ENCODE measurements around the gene MCF2L. TPM values are rescaled to one million over a fixed set of nuclear protein-coding genes. Genes with fewer than 3 reads are reported as not detected.

The MCF2L gene
- total RNA-seq, 4 donors from 2014 or later, result 10.2 to 25.4 (median 16.9) TPM

DNA sequence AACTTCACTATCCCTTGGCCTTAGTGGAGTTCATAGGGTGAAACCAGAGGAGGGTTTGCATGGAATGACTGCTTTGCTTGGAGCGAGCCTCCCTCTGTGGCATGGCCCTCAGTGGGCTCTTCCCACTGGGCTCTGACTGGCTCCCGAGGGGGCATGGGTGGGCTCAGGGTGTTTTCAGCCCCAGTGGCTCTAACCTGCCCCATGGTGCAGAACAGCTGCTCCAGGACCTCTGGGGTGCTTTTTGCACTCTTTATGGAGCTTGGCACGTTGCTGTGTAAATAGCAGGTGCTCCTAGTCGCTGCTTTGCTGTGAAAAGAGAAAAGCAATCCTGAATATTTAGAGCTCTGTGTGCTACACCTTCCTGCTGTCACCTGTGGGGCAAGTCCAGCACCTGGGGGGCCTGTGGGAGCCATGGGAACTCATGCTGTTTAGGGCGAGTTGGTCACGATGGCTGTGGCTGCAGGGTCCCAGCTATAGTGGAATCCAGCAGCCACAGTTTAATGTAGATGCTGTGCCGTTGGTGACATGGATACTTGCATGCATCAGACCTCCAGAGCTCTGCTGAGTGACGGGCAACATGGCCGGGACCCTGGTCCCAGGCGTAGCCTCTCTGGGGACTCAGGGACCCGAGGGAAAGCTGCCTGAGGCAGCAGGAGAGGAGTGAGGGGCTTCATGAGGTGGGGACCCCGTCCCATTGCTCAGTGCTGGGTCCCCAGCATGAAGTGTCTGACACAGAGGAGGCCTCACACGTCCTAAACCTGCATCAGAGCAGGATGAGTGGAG, 14.3 kb upstream of the MCF2L start:
- intact Hi-C loops (cut with DNase I), result no loop called here
- TF ChIP-seq, protein P1, sequence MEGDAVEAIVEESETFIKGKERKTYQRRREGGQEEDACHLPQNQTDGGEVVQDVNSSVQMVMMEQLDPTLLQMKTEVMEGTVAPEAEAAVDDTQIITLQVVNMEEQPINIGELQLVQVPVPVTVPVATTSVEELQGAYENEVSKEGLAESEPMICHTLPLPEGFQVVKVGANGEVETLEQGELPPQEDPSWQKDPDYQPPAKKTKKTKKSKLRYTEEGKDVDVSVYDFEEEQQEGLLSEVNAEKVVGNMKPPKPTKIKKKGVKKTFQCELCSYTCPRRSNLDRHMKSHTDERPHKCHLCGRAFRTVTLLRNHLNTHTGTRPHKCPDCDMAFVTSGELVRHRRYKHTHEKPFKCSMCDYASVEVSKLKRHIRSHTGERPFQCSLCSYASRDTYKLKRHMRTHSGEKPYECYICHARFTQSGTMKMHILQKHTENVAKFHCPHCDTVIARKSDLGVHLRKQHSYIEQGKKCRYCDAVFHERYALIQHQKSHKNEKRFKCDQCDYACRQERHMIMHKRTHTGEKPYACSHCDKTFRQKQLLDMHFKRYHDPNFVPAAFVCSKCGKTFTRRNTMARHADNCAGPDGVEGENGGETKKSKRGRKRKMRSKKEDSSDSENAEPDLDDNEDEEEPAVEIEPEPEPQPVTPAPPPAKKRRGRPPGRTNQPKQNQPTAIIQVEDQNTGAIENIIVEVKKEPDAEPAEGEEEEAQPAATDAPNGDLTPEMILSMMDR (IDR thresholded peaks at IDR 0.05), result no peak
- no peak for TF ChIP-seq POLR2A (IDR thresholded peaks at IDR 0.05)
- Histone ChIP-seq H3K27ac (no peak overlapping the region), H3K36me3 (no peaks in the 10 kb centered on the region), H3K9me3 (no peaks in the 10 kb centered on the region), H3K4me1 (peaks cover 0 to 6% (median 0%) of the 10 kb centered on the region in 3 donors), H3K4me3 (no peak overlapping the region), H3K27me3 (peaks cover 0 to 40% (median 0%) of the 10 kb centered on the region in 4 donors)
- WGBS, 2 donors, result 66 to 90% methylated on average over 4 to 6 of the region's 13 CpGs
- no peak for DNase-seq

DNA sequence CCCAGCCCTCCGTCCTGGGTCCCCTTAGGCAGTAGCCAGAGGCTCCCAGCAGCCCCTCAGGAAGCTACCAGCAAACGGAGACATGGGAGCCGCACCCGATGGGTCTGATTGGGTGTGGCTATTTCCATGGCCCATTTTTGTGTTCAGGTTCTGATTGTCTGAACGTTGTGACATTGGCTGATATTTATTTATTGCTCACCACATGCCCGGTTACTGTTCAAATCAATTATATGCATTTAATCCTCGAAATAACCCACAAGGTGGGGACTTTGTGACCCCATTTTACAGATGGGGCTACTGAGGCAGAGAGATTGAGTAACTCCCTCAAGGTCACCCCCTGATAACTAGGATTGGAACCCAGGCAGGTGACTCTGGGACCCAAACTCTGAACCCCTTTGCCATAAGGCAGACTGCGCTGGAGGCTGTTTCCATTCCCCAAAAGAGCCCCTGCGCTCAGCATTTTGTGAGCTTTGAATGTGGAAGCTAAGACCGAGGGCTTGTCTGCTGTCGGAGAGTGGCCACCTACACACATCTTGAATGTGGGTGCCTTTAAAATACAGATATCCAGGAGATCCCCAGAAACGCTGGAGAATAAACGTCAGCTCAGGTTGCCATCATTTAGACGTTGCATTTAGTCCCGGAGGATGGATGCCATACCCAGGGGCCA, 13.6 kb upstream of the MCF2L start:
- TF ChIP-seq POLR2A (IDR thresholded peaks at IDR 0.05), result no peak
- TF ChIP-seq, protein P1 (IDR thresholded peaks at IDR 0.05), result no peak
- H3K27me3 ChIP-seq, result peaks cover 0 to 33% (median 0%) of the 10 kb centered on the region in 4 donors
- H3K27ac ChIP-seq, result no peak overlapping the region
- no peak overlapping the region for H3K4me3 ChIP-seq
- H3K9me3 ChIP-seq, result no peaks in the 10 kb centered on the region
- intact Hi-C loops (cut with DNase I), result no loop called here
- WGBS, 2 donors, result 69 to 76% methylated on average over 11 to 14 of the region's 15 CpGs
- no peaks in the 10 kb centered on the region for H3K36me3 ChIP-seq
- DNase-seq, result no peak
- peaks cover 0 to 10% (median 0%) of the 10 kb centered on the region in 3 donors for H3K4me1 ChIP-seq

DNA sequence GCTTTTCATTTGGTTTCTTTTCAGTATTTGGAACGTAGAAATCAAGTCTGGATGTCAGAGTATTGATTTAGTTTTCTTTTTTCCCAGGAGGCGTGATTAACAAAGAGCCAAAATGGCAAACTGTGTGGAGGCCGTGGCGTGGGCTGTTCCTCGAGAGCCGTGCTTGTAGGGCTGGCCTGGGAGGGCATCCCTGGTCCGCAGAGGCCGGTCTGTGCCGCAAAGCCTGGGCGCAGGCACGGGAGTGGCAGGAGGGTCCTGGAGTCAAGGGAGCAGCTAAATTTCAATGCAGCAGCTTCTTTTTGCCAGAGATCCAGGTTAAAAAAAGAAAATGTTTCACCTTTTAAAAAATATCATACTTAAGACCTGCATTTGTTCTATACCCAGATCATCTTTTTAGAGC, 13.1 kb upstream of the MCF2L start:
- Histone ChIP-seq H3K36me3 (no peaks in the 10 kb centered on the region), H3K27ac (no peak overlapping the region), H3K27me3 (peaks cover 0 to 31% (median 0%) of the 10 kb centered on the region in 4 donors), H3K9me3 (no peaks in the 10 kb centered on the region), H3K4me1 (peaks cover 0 to 10% (median 0%) of the 10 kb centered on the region in 3 donors), H3K4me3 (no peak overlapping the region)
- intact Hi-C loops (cut with DNase I), result no loop called here
- no peak for DNase-seq
- TF ChIP-seq, protein P1 (IDR thresholded peaks at IDR 0.05), result no peak
- TF ChIP-seq POLR2A (IDR thresholded peaks at IDR 0.05), result no peak
- WGBS, 2 donors, result 73 to 89% methylated on average over 11 of the region's 11 CpGs

DNA sequence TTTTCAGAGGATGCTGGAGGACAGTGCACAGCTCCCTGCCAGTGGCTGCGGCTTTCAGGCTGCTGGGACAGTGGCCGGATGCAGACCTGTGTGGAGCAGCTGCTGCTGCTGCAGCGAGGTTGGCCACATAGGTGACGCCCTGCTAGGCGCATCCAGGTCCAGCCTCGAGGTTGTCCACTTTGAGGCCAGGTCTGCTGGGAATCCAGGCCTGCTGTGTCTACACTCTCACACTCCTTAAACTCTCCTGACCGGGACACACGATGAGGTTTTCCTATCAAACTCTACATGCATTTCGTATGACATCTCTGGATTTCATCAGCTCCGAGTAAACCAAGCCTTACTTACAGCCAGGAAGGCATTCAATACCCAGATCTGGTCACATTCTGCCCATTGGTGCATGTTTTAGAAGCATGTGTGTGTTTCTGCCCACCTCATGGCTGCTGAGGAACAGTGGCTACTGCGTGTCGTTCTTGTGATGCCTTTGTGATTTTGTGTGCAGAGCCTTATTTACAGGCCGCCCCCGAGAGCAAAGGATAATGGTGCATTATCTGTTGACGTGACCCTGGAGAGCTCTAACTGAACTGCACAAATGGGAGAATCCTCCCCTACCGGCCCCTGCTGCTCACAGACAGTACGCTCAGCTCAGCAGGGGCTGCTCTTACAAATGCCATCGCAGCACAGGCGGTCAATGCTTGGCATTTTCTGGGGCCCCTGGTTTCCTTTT, 12.3 kb upstream of the MCF2L start:
- Histone ChIP-seq H3K4me3 (no peak overlapping the region), H3K4me1 (peaks cover 0 to 10% (median 0%) of the 10 kb centered on the region in 3 donors), H3K36me3 (no peaks in the 10 kb centered on the region), H3K9me3 (no peaks in the 10 kb centered on the region), H3K27ac (no peak overlapping the region), H3K27me3 (peaks cover 0 to 27% (median 0%) of the 10 kb centered on the region in 4 donors)
- DNase-seq, result no peak
- no peak for TF ChIP-seq POLR2A (IDR thresholded peaks at IDR 0.05)
- TF ChIP-seq, protein P1 (IDR thresholded peaks at IDR 0.05), result no peak
- WGBS, 2 donors, result 74 to 81% methylated on average over 10 to 17 of the region's 19 CpGs
- intact Hi-C loops (cut with DNase I), result no loop called here
